Astrocyte (in vitro differentiated cells and primary cell): ENCODE data around the gene FBXO11. TPM values are rescaled to one million over a fixed set of nuclear protein-coding genes. Genes with fewer than 3 reads are reported as not detected.

Experiments
- DNase-seq: peaks from one replicate; pipeline ENCODE4 v3.0.0-alpha.2; 2010; ENCODE audit warnings: low read depth
- FAIRE-seq: peaks from 2 replicates; lab custom pipeline; 2011; peaks lifted over from hg19 to GRCh38; lab: Jason Lieb, UNC
- H2AFZ ChIP-seq: 2 replicates; pipeline ENCODE4 v1.6.0; 2012; ENCODE audit warnings: low read depth, low read length, inconsistent platforms
- H3K27ac ChIP-seq: 2 replicates; pipeline ENCODE4 v1.5.1; 2011; ENCODE audit warnings: low read depth, low read length, inconsistent platforms
- H3K27me3 ChIP-seq: 2 replicates; pipeline ENCODE4 v1.6.0; 2011; ENCODE audit warnings: low read length, inconsistent platforms; ENCODE audit not compliant: insufficient read depth
- H3K36me3 ChIP-seq: 2 replicates; pipeline ENCODE4 v1.5.1; 2011; ENCODE audit warnings: low read length, inconsistent platforms; ENCODE audit not compliant: insufficient read depth
- H3K4me1 ChIP-seq: 2 replicates; pipeline ENCODE4 v1.5.1; 2011; ENCODE audit warnings: low read length, inconsistent platforms; ENCODE audit not compliant: insufficient read depth
- H3K4me2 ChIP-seq: 2 replicates; pipeline ENCODE4 v1.6.0; 2012; ENCODE audit warnings: low read length, inconsistent platforms
- H3K4me3 ChIP-seq: 2 replicates; pipeline ENCODE4 v1.5.1; 2011; ENCODE audit warnings: low read depth, mild to moderate bottlenecking, low read length, inconsistent platforms; ENCODE audit not compliant: insufficient read depth
- H3K79me2 ChIP-seq: 2 replicates; pipeline ENCODE4 v1.6.0; 2012; ENCODE audit warnings: mild to moderate bottlenecking, low read length, inconsistent platforms; ENCODE audit not compliant: insufficient read depth
- H3K9ac ChIP-seq: 2 replicates; pipeline ENCODE4 v1.6.0; 2012; ENCODE audit warnings: mild to moderate bottlenecking, low read length, inconsistent platforms
- H3K9me3 ChIP-seq: 2 replicates; pipeline ENCODE4 v1.5.1; 2012; ENCODE audit warnings: low read depth, mild to moderate bottlenecking, low read length, inconsistent platforms; ENCODE audit not compliant: insufficient read depth
- H4K20me1 ChIP-seq: 2 replicates; pipeline ENCODE4 v1.6.0; 2012; ENCODE audit warnings: low read length, inconsistent platforms; ENCODE audit not compliant: insufficient read depth
- H3K27ac Mint-ChIP-seq: one replicate; pipeline ENCODE4 v1.8.0; 2021; ENCODE audit warnings: mild to moderate bottlenecking, mixed read lengths; ENCODE audit not compliant: unreplicated experiment
- H3K27me3 Mint-ChIP-seq: one replicate; pipeline ENCODE4 v1.8.0; 2021; ENCODE audit warnings: low read depth, mixed read lengths; ENCODE audit not compliant: unreplicated experiment
- H3K36me3 Mint-ChIP-seq: one replicate; pipeline ENCODE4 v1.8.0; 2021; ENCODE audit warnings: low read depth, mixed read lengths; ENCODE audit not compliant: unreplicated experiment
- H3K4me1 Mint-ChIP-seq: one replicate; pipeline ENCODE4 v1.8.0; 2021; ENCODE audit warnings: low read depth, mixed read lengths; ENCODE audit not compliant: unreplicated experiment
- H3K4me3 Mint-ChIP-seq: one replicate; pipeline ENCODE4 v1.8.0; 2021; ENCODE audit warnings: mild to moderate bottlenecking, moderate library complexity, mixed read lengths; ENCODE audit not compliant: unreplicated experiment
- H3K9me3 Mint-ChIP-seq: one replicate; pipeline ENCODE4 v1.8.0; 2021; ENCODE audit warnings: mild to moderate bottlenecking, mixed read lengths; ENCODE audit not compliant: unreplicated experiment
- EZH2 ChIP-seq: IDR thresholded peaks from 2 replicates; pipeline ENCODE4 v1.6.1; 2012; ENCODE audit warnings: mild to moderate bottlenecking, low read length, inconsistent platforms; ENCODE audit not compliant: insufficient read depth
- total RNA-seq: library from RNA; stranded (reverse); gene quantifications from 2 replicates; pipeline ENCODE4 v1.2.1, GENCODE V29; 2021
- TF ChIP-seq, protein P1 (sequence below): IDR thresholded peaks from 2 replicates; pipeline ENCODE4 v1.5.1; 2011; ENCODE audit warnings: low read depth, mild to moderate bottlenecking, inconsistent platforms, low read length, moderate library complexity; ENCODE audit not compliant: insufficient read depth

FBXO11 gene
- total RNA-seq, 1 donor from 2014 or later, result 70.8 TPM

DNA sequence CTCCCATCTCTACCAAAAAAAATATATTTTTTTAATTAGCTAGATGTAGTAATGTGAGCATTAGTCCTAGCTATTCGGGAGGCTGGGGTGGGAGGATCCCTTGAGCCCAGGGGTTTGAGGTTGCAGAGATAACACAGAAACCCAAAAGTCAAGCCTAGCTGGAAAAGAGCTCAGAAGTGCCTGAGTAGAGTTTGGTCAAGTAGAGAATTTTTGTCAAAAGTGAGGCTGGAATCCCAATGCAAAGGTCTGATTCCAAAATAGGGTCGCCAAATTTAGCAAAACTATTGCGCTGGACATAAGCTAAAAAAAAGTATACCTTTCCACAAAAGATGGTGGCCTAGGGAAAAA, 138.8 kb downstream of the FBXO11 start:
- Histone ChIP-seq H4K20me1 (no peaks in the 10 kb centered on the region), H3K27me3 (no peaks in the 10 kb centered on the region), H3K27ac (no peak overlapping the region), H3K4me2 (peak overlapping the region; percentile 62), H3K4me3 (no peak overlapping the region), H3K4me1 (no peaks in the 10 kb centered on the region), H3K9ac (no peak overlapping the region), H3K36me3 (no peaks in the 10 kb centered on the region), H2AFZ (no peak overlapping the region), H3K79me2 (no peaks in the 10 kb centered on the region), H3K9me3 (no peaks in the 10 kb centered on the region)
- Mint-ChIP-seq H3K27me3 (peaks cover 1% of the 10 kb centered on the region), H3K4me1 (peaks cover 6% of the 10 kb centered on the region), H3K36me3 (peaks cover 5% of the 10 kb centered on the region), H3K27ac (no peak overlapping the region), H3K9me3 (peaks cover 10% of the 10 kb centered on the region), H3K4me3 (no peak overlapping the region)
- FAIRE-seq (no peak), DNase-seq (no peak)
- TF ChIP-seq, protein P1, sequence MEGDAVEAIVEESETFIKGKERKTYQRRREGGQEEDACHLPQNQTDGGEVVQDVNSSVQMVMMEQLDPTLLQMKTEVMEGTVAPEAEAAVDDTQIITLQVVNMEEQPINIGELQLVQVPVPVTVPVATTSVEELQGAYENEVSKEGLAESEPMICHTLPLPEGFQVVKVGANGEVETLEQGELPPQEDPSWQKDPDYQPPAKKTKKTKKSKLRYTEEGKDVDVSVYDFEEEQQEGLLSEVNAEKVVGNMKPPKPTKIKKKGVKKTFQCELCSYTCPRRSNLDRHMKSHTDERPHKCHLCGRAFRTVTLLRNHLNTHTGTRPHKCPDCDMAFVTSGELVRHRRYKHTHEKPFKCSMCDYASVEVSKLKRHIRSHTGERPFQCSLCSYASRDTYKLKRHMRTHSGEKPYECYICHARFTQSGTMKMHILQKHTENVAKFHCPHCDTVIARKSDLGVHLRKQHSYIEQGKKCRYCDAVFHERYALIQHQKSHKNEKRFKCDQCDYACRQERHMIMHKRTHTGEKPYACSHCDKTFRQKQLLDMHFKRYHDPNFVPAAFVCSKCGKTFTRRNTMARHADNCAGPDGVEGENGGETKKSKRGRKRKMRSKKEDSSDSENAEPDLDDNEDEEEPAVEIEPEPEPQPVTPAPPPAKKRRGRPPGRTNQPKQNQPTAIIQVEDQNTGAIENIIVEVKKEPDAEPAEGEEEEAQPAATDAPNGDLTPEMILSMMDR, result no peak
- TF ChIP-seq EZH2, result no peak

DNA sequence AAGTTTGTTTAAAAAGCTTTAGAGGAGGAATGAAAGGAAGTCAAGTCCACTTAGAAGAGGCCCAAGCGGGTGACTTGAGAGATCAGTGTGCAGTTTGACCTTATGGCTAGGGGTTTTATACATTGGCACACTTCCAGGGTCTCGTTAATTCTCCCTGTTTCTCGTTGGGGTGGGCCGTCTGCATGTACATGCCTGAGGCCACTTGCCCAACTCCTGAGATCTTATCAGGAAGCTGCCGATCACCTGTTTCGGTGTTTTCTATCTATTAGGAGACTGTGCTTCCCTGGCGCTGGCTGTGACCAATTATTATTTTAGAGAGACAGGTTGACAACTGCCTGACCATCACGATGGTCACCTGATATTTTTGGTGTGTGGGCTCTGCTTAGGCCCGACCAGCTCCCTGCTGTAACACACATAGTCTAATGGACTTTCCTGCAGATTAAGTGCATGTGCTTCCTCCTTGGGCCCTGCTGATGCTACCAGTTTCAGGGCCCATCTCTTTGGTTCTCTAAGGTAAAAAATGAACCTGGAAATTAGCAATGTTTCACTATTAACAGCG, 154.4 kb downstream of the FBXO11 start:
- H3K9me3 Mint-ChIP-seq, result peaks cover 8% of the 10 kb centered on the region
- Histone ChIP-seq H3K9me3 (no peaks in the 10 kb centered on the region), H3K27me3 (peaks cover 2% of the 10 kb centered on the region), H3K36me3 (no peaks in the 10 kb centered on the region), H4K20me1 (no peaks in the 10 kb centered on the region), H3K79me2 (no peaks in the 10 kb centered on the region), H3K4me3 (no peak overlapping the region), H2AFZ (no peak overlapping the region), H3K4me1 (no peaks in the 10 kb centered on the region), H3K27ac (peak overlapping the region; percentile 29), H3K4me2 (no peak overlapping the region), H3K9ac (no peak overlapping the region)
- peaks cover 19% of the 10 kb centered on the region for H3K4me1 Mint-ChIP-seq
- no peaks in the 10 kb centered on the region for H3K27me3 Mint-ChIP-seq
- H3K36me3 Mint-ChIP-seq, result no peaks in the 10 kb centered on the region
- FAIRE-seq (no peak), DNase-seq (no peak)
- TF ChIP-seq, protein P1, result no peak
- TF ChIP-seq EZH2, result no peak
- H3K27ac Mint-ChIP-seq, result peak overlapping the region; percentile 91
- no peak overlapping the region for H3K4me3 Mint-ChIP-seq

DNA sequence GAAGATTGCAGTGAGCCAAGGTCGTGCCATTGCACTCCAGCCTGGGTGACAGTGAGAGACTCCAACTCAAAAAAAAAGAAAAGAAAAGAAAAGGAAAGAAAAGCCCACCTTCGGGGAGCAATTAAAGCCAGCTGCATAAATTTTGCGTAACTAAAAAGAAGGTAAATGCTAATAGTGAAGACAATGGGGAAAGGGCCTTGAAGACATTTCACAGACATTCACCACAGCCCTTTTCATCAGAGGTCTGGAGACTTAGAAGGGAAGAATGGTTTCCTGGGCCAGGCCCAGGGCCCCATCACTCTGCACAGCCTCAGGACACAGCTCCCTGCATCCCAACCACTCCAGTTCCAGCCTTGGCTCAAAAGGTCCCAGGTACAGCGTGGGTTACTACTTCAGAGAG, 158.4 kb downstream of the FBXO11 start:
- DNase-seq (no peak), FAIRE-seq (no peak)
- peaks cover 10% of the 10 kb centered on the region for H3K4me1 Mint-ChIP-seq
- Histone ChIP-seq H3K27ac (no peak overlapping the region), H3K9ac (no peak overlapping the region), H3K4me1 (no peaks in the 10 kb centered on the region), H3K79me2 (no peaks in the 10 kb centered on the region), H3K36me3 (no peaks in the 10 kb centered on the region), H3K27me3 (peaks cover 5% of the 10 kb centered on the region), H4K20me1 (no peaks in the 10 kb centered on the region), H2AFZ (no peak overlapping the region), H3K4me3 (no peak overlapping the region), H3K4me2 (no peak overlapping the region), H3K9me3 (no peaks in the 10 kb centered on the region)
- TF ChIP-seq, protein P1, result no peak
- TF ChIP-seq EZH2, result no peak
- H3K36me3 Mint-ChIP-seq, result no peaks in the 10 kb centered on the region
- peaks cover 10% of the 10 kb centered on the region for H3K9me3 Mint-ChIP-seq
- H3K4me3 Mint-ChIP-seq, result no peak overlapping the region
- H3K27ac Mint-ChIP-seq, result no peak overlapping the region
- H3K27me3 Mint-ChIP-seq, result no peaks in the 10 kb centered on the region
